Tibial nerve (tissue), 4 donors: ENCODE results near the gene RASL11A.

ENCODE experiments used
- EP300 ChIP-seq, 2 donors: sonication (generic); formaldehyde crosslinking; IDR thresholded peaks; one replicate each; pipeline ENCODE4 v1.6.1; 2017; ENCODE audit warnings: antibody characterized with exemption in 2 of 2, mild to moderate bottlenecking in 1 of 2
- POLR2A ChIP-seq, 2 donors: fragments of 450-650 bp; IDR thresholded peaks; one replicate each; pipeline ENCODE4 v1.6.1; 2017; ENCODE audit warnings: antibody characterized with exemption in 2 of 2, mild to moderate bottlenecking in 2 of 2, moderate library complexity in 2 of 2
- TF ChIP-seq, protein P1 (sequence below), 5 experiments: fragments of 200-600 bp in 3 of 5; fragments of 450-650 bp in 2 of 5; sonication (generic) in 3 of 5; IDR thresholded peaks; one replicate each; pipeline ENCODE4 v1.5.1; 2016 to 2019; ENCODE audit warnings: antibody characterized with exemption in 5 of 5, mild to moderate bottlenecking in 3 of 5, moderate library complexity in 2 of 5

DNA sequence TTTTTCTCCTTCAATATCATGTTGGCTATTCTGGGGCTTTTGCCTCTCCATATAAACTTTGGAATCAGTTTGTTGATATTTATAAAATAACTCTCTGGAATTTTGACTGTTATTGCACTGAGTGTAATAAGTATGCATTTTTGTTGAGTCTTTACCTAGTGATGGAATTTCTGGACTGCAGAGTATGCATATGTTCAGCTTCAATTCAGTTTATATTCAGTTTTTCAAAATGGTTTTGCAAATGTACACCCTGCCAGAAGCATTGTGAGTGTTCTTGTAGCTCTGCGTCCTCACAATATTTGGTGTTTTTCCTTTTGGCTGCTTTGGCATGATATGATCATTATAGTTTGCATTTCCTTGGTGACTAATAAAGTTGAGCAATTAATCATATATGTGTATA lies 43.1 kb downstream of the RASL11A start:
- TF ChIP-seq, protein P1, sequence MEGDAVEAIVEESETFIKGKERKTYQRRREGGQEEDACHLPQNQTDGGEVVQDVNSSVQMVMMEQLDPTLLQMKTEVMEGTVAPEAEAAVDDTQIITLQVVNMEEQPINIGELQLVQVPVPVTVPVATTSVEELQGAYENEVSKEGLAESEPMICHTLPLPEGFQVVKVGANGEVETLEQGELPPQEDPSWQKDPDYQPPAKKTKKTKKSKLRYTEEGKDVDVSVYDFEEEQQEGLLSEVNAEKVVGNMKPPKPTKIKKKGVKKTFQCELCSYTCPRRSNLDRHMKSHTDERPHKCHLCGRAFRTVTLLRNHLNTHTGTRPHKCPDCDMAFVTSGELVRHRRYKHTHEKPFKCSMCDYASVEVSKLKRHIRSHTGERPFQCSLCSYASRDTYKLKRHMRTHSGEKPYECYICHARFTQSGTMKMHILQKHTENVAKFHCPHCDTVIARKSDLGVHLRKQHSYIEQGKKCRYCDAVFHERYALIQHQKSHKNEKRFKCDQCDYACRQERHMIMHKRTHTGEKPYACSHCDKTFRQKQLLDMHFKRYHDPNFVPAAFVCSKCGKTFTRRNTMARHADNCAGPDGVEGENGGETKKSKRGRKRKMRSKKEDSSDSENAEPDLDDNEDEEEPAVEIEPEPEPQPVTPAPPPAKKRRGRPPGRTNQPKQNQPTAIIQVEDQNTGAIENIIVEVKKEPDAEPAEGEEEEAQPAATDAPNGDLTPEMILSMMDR (IDR thresholded peaks at IDR 0.05) = no peak
- TF ChIP-seq EP300 (IDR thresholded peaks at IDR 0.05) = no peak
- TF ChIP-seq POLR2A (IDR thresholded peaks at IDR 0.05) = no peak
